ENCODE measurements around the gene MTMR2. TPM values are rescaled to one million over a fixed set of nuclear protein-coding genes. Genes with fewer than 3 reads are reported as not detected.
A peak's percentile ranks its signal among the peaks of the same experiment; 100 is the strongest.

MTMR2 gene
- total and polyA plus RNA-seq, 2 of the 13 experiments (the other 11 are each of a cell fraction or from before 2014, with no cell fraction given), result 12.7 to 22.3 TPM

DNA sequence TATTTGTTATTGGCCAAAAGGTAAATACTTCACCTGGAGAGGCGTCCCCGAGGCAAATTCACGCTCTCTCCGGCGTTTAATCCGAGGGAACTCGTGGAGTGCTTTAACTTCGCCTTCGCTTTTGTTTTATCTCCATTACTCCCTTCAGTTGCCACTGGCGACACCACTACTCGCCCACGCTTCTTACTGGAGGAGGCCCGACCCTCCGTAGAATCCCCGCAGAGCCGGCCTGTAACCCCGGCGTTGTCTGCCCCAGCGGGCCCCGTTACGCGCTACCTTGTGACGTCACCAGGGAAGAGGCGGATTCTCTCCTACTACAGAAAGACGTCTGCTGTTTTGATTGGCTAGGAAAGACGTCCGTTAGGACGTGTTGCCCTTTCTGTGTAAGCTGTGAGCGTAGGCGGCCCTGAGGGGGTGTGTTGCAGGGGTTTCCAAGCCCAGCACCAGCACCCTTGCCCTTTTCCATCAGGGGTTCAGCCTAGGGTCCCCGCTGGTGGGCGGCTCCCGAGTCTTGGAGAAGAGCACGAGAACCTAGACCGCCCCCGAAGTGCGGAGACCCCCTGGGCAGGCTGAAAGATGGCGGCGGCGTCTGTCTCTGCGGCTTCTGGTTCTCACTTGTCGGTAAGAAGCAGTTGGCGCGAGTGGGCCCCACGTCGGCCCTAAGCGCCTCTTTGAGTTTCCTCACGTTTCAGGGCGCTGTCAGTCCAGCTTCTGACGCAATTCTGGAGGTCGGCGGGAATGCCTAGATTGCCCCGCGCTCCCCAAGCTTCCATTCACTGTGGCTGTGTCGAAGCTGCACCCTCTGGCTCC, 133.6 kb downstream of the MTMR2 start, which contains the start of gene CEP57 (continued):
- 0 out of 2 replicates have a peak, but pooled peaks have one; percentile 52 for TF ChIP-seq ZNF20 (CRISPR knock-in tag; IDR thresholded peaks at IDR 0.05)
- peak; percentile 12; the same call in 1 of the 2 replicates for TF ChIP-seq HNF1A (IDR thresholded peaks at IDR 0.05; ENCODE audit: low read depth)
- 0 out of 2 replicates have a peak, but pooled peaks have one; percentile 15 for TF ChIP-seq HNF1A (CRISPR knock-in tag; IDR thresholded peaks at IDR 0.05; ENCODE audit: borderline replicate concordance)
- TF ChIP-seq YEATS4 (CRISPR knock-in tag; IDR thresholded peaks at IDR 0.05; ENCODE audit: borderline replicate concordance), result peak; percentile 67
- no peak for TF ChIP-seq ZNF709 (CRISPR knock-in tag; IDR thresholded peaks at IDR 0.05)
- no peak for TF ChIP-seq KDM6A (CRISPR knock-in tag; IDR thresholded peaks at IDR 0.05; ENCODE audit: low read depth)
- peak; percentile 91 for TF ChIP-seq HNRNPLL (IDR thresholded peaks at IDR 0.05; ENCODE audit: low read depth, low read length, poor library complexity, severe bottlenecking)
- TF ChIP-seq ZNF343 (CRISPR knock-in tag; IDR thresholded peaks at IDR 0.05), result peak; percentile 9; the same call in 1 of the 2 replicates
- TF ChIP-seq SNAPC2 (CRISPR knock-in tag; IDR thresholded peaks at IDR 0.05), result 0 out of 2 replicates have a peak, but pooled peaks have one; percentile 7
- TF ChIP-seq SMC3 (IDR thresholded peaks at IDR 0.05; ENCODE audit: low read length), result no peak
- TF ChIP-seq TEAD3 (CRISPR knock-in tag; optimal IDR thresholded peaks at IDR 0.05; ENCODE audit: borderline replicate concordance), result no peak
- no peak for TF ChIP-seq ZNF3 (CRISPR knock-in tag; IDR thresholded peaks at IDR 0.05)
- peak; percentile 11; the same call in 1 of the 2 replicates for TF ChIP-seq ZNF768 (CRISPR knock-in tag; IDR thresholded peaks at IDR 0.05)
- TF ChIP-seq LCORL (IDR thresholded peaks at IDR 0.05), result no peak
- 0 out of 2 replicates have a peak, but pooled peaks have one; percentile 59 for TF ChIP-seq LCORL (CRISPR knock-in tag; IDR thresholded peaks at IDR 0.05)
- TF ChIP-seq ZNF441 (CRISPR knock-in tag; IDR thresholded peaks at IDR 0.05; ENCODE audit: borderline replicate concordance), result no peak
- no peak for TF ChIP-seq ZNF737 (CRISPR knock-in tag; IDR thresholded peaks at IDR 0.05; ENCODE audit: borderline replicate concordance)
- no peak for TF ChIP-seq JARID2 (CRISPR knock-in tag; IDR thresholded peaks at IDR 0.05; ENCODE audit: insufficient replicate concordance)
- TF ChIP-seq ZFYVE20 (CRISPR knock-in tag; IDR thresholded peaks at IDR 0.05; ENCODE audit: borderline replicate concordance, low read depth), result no peak
- TF ChIP-seq SP140L (CRISPR knock-in tag; IDR thresholded peaks at IDR 0.05; ENCODE audit: borderline replicate concordance), result no peak; the same call in 1 of the 2 replicates
- TF ChIP-seq, protein P1, sequence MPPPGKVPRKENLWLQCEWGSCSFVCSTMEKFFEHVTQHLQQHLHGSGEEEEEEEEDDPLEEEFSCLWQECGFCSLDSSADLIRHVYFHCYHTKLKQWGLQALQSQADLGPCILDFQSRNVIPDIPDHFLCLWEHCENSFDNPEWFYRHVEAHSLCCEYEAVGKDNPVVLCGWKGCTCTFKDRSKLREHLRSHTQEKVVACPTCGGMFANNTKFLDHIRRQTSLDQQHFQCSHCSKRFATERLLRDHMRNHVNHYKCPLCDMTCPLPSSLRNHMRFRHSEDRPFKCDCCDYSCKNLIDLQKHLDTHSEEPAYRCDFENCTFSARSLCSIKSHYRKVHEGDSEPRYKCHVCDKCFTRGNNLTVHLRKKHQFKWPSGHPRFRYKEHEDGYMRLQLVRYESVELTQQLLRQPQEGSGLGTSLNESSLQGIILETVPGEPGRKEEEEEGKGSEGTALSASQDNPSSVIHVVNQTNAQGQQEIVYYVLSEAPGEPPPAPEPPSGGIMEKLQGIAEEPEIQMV (CRISPR knock-in tag; IDR thresholded peaks at IDR 0.05; ENCODE audit: low read depth), result peak; percentile 73
- peak; percentile 58 for TF ChIP-seq PHF8 (CRISPR knock-in tag; IDR thresholded peaks at IDR 0.05)
- TF ChIP-seq, protein P2, sequence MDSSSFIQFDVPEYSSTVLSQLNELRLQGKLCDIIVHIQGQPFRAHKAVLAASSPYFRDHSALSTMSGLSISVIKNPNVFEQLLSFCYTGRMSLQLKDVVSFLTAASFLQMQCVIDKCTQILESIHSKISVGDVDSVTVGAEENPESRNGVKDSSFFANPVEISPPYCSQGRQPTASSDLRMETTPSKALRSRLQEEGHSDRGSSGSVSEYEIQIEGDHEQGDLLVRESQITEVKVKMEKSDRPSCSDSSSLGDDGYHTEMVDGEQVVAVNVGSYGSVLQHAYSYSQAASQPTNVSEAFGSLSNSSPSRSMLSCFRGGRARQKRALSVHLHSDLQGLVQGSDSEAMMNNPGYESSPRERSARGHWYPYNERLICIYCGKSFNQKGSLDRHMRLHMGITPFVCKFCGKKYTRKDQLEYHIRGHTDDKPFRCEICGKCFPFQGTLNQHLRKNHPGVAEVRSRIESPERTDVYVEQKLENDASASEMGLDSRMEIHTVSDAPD (CRISPR knock-in tag; IDR thresholded peaks at IDR 0.05), result no peak
- TF ChIP-seq POLR2A (IDR thresholded peaks at IDR 0.05; ENCODE audit: insufficient read depth in 1 of 2, low read depth in 2 of 2, low read length in 2 of 2), result peak; percentile 8 to 61; a peak in 3 of 4 replicates
- TF ChIP-seq ZNF619 (CRISPR knock-in tag; IDR thresholded peaks at IDR 0.05), result no peak; the same call in 1 of the 2 replicates

All from HepG2 (cell line).